GM21717 (cell line): ENCODE results near the gene MYBPC3.

ENCODE experiments used
- ATAC-seq: cut with Tn5 transposase; IDR thresholded peaks from one replicate; pipeline ENCODE4 v1.9.1; 2021; ENCODE audit warnings: mild to moderate bottlenecking, moderate library complexity; ENCODE audit not compliant: unreplicated experiment

MYBPC3 gene

DNA sequence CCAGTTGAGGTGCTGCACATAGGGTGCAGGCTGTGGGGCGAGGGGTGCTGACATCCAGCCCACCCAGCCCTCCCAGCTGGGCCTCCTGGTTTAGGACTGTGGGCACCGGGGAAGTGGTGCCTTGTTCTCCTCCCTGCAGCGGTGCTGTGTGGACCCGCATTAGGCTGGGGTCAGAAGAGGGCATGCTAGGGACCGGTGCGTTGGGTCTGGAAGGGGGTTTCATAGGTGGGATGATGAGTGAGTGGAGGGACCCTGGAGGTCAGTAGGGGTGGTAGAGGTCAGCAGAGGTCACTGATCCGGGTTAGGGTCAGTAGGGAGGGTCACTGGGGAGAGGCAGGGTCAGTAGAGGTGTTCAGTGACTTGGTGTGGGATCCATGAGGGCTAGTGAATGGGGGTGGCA is 6.7 kb upstream of the MYBPC3 start:
- no peak for ATAC-seq

GRCh38 chr11:47358731-47359051 is 6.2 kb upstream of the MYBPC3 start:
- ATAC-seq, result no peak

GRCh38 chr11:47357985-47358730 is 5.7 kb upstream of the MYBPC3 start:
- no peak for ATAC-seq

DNA sequence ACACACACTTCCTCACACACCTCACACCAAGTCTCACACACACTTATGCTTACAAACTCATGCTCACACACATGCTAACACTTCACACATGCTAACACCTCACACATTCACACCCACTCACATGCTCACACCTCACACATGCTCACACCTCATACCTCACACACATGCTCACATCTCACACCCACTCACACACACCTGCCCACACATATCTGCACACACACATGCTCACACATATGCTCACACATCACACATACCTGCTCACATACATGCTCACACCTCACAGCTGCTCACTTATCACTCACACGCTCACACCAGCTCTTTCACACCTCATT is 4.5 kb upstream of the MYBPC3 start:
- ATAC-seq, result no peak

DNA sequence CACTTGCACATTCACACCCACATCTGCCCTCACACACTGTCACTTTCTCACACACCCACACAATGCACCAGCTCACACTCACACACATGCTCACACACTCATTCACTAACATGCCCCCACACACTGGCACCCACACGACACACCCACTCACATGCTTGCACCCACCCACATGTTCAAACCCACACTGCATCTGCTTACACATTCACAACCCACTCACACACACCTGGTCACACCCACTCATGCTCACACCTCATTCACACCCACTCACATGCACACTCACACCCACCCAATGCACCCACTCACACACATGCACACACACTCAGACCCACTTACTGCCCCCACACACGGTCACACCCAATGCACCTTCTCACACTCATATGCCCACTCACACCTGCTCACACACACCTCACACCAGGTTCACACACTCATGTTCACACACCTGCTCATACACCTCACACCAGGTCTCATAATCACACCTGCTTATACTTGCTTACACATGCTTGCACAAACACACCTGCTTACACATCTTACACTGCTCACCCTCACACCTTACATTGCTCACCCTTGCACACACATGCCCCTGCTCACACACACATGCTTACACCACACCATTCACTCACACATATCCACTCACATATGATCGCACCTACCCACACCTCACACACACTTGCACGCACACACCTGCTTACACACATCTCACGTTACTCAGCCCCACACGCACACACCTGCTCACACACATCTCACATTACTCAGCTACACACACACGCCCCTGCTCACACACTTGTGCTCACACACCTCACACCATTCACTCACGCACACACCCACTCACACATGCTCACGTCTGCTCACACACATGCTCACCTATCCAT is 3.9 kb upstream of the MYBPC3 start:
- no peak for ATAC-seq

GRCh38 chr11:47355283-47356128 is 3.0 kb upstream of the MYBPC3 start:
- no peak for ATAC-seq

DNA sequence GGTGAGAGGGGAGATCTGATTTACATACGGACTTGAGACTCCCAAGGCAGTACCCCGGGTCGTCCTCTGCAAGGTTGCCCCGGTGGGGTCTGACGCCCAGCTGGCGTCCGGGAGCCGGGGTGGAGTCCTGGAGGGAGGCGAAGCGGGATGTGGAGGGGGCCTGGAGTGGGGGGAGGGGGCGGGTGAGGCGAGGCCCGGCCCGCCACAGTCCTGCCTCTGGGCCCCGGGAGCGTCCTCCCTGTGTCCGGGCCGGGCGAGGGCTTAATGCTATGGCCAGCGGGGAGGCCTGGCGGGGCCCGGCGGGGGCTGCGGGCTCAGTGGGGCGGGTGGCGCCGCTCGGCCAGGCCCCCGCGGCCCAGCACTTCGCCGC is 2.4 kb upstream of the MYBPC3 start:
- no peak for ATAC-seq

- no peak for ATAC-seq
Observed at GRCh38 chr11:47353978-47354774, 1.7 kb upstream of the MYBPC3 start.

- no peak for ATAC-seq
Observed at GRCh38 chr11:47351156-47352126, 1.1 kb downstream of the MYBPC3 start.

DNA sequence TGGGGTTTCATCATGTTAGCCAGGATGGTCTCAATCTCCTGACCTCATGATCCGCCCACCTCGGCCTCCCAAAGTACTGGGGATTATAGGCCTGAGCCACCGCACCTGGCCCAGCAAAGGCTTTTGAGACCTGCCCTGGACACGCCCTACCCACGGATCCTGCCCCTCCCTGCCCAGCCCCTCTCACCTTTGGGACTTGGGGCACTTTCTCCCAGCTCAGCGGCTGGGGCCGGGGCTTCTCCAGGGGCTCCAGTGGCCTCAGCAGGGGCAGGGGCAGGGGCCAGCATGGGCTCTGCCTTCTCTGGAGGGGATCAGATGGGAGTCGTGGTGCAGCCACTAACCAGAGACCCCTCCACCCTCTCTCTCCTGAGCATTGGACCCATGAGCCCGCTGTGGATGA is 2.2 kb downstream of the MYBPC3 start:
- no peak for ATAC-seq

GRCh38 chr11:47349521-47350095 is 2.9 kb downstream of the MYBPC3 start:
- no peak for ATAC-seq

DNA sequence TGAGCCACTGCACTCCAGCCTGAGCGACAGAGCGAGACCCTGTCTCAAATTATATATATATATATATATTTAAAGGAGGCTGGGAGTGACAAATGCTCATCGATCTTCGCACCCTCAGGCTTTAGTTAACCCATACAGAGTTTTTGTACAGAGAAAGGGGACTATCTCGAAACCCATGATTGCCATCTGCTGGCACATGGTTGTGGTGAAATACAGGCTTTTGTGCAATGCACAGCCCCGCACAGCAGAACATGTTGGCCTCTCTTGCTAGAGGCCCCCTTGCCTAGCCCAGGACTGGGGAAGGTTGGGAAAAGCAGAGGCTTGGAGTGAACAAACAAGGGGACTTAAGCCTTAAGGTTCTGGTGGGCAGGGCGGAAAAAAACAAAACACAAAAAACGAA is 3.6 kb downstream of the MYBPC3 start:
- ATAC-seq, result no peak

GRCh38 chr11:47348131-47348802 is 4.2 kb downstream of the MYBPC3 start:
- no peak for ATAC-seq

GRCh38 chr11:47347137-47347536 is 5.4 kb downstream of the MYBPC3 start:
- ATAC-seq, result no peak

DNA sequence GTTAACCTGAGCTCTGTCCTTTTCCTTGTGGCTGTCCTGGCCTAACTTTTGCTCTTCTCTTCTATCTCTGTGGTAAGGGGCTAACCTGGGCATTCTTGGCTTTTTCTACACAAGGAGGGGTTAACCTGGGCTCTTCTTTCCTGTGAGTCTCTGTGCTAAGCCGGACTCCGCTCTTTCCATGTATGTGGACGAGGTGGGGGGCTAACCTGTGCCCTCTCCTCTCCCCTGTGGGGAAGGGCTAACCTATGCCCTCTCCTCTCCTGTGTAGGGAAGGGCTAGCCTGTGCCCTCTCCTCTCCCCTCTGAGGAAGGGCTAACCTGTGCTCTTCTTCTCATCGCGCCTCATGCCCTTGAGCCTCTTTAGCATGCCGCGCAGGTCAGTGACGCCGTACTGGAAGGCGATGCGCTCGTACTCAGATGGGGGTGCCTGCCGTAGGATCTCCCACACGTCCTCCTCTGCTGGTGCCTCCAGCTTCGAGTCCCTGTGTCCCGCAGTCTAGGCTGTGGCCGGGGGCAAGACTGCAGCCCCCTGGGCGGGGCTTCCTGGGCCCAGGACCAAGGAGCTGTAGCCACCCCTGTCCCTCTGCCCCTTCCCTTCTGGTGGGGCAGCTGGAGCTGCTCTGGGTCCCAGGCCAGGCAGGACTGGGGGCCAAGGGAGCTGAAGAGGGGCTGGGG is 6.5 kb downstream of the MYBPC3 start:
- no peak for ATAC-seq

DNA sequence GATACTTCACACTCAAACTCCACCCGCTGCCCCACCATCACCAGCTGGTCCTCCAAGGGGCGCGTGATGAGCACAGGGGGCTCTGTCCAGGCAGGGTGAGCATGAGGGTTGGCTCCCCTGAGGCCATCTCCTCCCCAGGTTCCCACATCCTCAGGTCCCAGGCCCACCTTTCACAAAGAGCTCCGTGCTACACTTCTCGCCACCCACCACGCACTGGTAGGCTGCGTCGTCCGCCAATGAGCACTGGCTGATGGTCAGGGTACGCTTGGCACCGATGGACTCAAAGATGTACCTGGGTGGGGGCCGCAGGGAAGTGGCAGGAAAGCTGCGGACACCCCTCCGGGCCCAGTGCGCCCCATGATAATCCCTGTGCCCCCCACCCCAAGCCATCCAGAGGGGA is 9.6 kb downstream of the MYBPC3 start:
- ATAC-seq, result no peak

DNA sequence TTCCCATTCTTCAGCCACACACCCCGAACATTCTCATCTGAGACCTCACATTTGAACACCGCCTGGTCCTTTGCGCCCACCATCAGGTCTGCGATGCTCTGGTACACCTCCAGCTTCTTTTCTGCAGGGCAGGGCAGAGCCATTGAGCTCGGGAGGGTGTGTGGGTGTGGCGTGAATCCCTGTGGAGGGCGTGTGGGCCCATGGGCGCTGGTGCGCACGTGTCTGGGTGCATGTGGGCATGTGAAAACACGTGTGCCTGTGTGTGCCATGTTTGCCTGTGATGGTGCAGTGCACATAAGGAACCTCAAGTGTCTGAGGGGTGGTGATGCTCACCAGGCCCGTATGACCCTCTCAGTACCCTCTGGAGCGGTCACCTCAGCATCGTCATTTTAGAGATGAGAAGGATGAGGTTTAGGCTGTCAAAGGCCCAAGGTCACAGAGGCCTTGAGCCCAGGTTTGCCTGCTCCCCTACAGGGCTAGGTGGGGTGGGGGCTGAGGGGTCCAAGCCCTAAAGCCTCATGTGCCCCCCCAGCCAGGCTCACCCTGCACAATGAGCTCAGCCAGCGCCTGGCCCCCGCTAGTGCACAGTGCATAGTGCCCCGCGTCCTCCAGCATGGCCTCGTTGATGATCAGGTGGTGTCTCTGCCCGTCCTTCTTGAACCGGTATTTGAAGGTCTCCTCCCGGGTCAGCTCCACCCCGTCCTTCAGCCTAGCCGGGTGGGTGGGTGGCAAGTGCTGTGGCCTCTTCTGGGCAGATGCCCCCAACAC is 10.3 kb downstream of the MYBPC3 start:
- ATAC-seq, result no peak
